NCI-H2227 (cell line): ENCODE data around the gene SCO2.
A peak's percentile ranks its signal among the peaks of the same experiment; 100 is the strongest.
"Not testable (repeated sequence)": the region's sequence is repeated elsewhere in the genome, so short reads cannot be mapped to it uniquely, and the experiment has no call there.

Source experiments
- DNase-seq: peaks from one replicate; lab custom pipeline; 2025; ENCODE audit not compliant: unreplicated experiment; lab: John Stamatoyannopoulos, UW

SCO2 gene

DNA sequence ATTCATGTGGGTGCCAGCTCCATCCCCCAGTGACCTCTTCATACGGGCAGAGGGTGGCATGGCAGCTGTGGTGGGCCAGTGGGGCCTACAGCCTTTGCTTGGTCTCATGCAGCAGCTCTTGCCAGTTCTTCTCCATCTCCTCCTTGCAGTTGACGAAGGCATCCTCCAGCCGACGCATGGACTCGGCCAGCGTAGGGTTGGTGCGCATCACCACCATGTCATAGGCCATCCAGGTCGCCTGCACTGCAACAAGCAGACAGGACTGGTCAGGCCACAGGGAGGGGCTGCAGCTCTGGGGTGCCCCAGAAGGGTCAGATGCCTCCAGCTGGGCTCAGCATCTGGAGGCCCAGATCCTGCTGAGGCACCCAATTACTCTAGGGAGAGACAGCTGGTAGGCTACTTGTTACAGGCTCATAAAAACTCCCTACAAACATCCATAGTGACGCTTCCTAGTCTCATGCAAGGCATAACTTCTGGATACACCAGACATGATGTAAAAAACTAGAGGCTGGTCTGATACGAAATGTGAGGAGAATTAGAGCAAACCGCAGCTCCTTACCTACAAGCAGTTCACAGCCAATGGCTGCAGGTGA is 25.9 kb upstream of the SCO2 start:
- no peak for DNase-seq

DNA sequence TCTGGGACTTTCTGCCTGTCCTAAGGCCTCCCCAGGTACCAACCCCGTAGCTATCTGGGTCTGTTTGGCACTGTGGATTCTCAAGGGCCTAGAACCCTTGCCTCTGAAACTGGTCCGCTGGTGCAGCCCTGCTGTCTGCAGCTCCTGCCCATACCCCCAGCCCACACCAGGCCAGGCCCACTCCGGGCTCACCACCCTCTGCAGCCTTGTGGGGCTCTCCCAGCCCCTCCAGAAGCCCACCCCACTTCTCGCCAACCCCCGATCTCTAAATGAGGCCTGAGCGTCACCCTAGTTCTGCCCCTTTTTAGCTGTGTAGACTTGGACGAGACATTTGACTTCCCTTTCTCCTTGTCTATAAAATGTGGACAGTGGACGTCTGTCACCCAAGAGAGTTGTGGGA is 25.0 kb upstream of the SCO2 start:
- no peak for DNase-seq

DNA sequence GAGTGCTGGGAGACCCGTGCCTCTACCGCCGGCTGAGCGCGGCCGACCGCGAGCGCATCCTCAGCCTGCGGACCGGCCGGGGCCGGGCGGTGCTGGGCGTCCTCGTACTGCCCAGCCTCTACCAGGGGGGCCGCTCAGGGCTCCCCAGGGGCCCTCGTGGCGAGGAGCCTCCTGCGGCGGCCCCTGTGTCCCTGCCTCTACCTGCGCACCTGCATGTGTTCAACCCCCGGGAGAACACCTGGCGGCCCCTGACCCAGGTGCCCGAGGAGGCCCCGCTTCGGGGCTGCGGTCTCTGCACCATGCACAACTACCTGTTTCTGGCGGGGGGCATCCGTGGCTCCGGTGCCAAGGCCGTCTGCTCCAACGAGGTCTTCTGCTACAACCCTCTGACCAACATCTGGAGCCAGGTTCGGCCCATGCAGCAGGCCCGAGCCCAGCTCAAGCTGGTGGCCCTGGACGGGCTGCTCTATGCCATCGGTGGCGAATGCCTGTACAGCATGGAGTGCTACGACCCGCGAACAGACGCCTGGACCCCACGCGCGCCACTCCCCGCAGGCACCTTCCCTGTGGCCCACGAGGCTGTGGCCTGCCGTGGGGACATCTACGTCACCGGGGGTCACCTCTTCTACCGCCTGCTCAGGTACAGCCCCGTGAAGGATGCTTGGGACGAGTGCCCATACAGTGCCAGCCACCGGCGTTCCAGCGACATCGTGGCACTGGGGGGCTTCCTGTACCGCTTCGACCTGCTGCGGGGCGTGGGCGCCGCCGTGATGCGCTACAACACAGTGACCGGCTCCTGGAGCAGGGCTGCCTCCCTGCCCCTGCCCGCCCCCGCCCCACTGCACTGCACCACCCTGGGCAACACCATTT is 23.8 kb upstream of the SCO2 start:
- DNase-seq = no peak

DNA sequence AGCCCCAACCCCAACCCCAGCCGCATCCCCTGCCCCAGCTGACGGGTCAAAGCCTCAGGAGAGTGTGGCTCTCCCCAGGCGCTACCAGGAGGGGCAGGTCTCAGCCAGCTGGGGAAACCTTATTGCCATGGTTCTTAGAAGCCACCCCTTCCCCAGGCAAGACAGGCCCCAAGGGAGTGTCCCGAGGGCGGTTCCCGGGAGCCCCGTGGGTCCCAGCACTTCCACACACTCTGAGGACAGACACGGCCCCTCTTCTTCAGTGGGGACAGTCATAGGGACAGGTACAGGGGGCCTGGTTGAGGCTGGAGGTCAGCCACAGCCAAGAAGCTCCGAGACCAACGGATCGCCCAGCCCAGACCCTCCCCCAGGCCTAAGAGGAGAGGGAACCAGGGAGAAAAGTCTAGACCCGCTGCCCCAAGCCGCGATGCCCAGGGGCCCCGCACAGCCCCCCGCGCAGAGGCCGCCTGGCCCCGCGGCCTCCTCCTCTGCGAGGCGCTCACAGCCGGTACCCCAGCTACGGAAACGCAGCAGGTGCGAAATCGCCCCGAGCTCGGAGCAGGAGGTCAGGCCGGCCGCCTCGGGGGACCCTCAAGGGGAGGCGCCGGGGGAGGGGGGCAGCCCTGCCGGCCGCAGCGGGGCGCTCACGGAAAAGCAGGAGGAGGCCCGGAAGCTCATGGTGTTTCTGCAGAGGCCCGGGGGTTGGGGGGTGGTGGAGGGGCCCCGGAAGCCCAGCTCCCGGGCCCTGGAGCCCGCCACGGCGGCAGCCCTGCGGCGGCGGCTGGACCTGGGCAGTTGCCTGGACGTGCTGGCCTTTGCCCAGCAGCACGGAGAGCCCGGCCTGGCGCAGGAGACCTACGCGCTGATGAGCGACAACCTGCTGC is 22.9 kb upstream of the SCO2 start:
- DNase-seq = no peak

DNA sequence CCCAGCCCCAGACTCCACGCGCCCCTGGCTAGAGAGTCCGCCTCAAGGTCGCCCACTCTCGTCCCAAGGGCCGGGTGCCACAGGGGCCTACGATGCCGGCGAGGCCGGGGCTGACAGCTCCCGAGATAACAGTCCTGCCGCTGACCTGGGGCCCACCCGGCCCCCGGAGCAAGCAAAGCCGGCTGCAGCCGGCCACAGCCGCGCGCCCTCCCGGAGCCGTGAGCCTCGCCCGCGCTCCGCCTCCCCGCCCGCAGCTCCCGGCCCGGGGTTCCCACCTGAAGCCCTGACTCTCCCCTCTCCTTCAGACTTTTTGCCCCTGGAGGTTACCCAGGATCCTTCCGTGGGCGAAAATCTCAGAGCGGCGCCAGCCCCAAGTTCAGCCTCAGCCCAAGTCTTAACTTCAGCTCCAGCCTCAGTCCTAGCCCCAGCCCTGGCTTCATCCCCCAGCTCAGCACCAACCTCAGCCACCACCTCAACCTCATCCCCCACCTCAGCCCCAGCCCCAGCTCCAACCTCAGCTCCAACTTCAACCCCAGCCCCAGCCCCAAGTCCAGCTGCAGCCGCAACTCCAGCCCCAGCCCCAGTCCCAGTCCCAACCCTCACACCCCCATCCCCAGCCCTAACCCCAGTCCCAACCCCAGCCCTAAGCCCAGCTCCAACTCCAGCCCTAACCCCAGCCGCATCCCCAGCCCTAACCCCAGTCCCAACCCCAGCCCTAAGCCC is 22.0 kb upstream of the SCO2 start:
- DNase-seq = no peak

DNA sequence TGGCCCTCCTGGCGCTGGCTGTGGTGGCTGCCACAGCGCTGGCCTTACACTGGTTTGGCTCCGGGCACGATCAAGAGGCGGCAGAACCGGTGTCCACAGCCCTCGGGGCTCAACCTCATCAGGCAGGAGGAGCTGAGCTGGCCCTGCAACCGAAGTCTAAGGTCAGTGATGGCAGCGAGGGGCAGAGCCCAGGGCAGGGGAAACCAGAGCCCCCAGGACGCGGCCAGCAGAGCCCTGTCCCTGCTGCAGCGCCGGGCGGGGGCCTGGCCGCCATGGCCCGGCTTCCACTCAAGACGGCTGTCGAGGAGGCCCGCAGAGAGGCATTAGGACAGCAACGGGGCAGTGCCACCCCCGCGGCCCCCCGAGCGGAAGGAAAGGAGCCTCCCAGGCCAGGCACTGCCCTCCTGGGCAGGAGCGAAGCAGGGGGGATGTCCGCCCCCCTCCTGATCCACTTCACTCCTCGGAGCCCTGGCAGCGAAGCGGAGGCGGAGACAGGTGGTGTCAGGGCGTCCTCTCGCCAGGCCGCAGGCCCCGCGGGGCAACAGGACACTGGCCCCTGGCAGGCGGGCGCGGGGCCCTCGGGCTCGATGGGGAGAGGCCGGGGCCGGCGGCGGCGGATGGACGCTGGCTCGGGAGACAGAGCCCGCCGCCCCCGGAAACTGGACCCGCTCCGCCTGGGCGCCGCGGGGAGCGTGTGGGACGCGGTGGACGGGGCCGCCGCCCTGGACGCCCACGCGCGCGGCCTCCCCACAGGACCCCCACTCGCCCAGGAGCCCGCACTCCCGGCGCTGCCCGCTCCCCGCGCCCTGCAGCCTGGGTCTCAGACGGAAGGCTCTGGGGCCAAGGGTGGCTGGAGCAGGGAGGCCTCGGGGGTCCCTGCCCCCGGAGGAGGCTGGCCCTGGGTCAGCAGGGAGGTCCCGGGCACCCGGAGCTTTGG is 21.2 kb upstream of the SCO2 start:
- DNase-seq = no peak

DNA sequence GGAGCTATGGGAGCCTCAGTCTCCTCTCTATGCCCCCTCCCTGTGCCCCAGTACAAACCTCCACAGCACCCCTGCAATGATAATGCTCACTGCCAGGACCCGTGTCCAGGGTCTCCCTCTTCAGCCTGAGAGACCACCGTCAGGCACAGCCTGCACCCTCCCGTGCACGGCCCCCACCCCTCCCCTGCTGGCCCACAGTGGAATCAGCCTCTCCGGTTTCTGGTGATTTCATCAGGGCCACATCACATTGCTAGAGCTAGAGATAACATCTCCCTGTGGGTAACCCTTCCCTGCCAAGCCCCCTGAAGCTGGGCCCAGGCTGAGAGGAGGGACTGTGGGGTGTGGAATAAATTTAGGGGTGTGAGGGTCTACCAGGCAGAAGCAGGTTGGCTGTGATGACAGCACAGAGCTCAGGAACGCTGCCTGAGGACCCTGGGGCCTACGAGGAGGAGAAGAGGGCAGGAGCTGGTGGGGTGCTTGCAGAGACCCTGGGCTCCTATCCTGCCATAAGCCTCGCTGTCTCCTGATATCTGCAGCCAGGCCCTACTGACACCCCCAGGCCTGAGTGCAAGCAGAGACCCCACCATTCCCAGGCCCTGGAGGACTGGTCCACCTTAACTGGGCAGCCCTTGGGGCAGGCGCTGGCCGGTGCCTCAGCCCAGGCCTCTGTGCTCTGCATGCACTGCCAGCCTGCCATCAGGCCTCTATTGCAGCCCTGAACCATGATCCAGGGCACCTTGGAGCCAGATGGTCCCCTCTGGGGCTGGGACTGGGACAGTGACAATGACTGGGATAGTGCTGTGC is 20.3 kb upstream of the SCO2 start, which contains the start of gene KLHDC7B:
Gene KLHDC7B, plus strand, starts transcription at position 378 of the 804 bp plus-strand sequence. Its CDS starts 345 bp downstream, at position 723.
- no peak for DNase-seq

DNA sequence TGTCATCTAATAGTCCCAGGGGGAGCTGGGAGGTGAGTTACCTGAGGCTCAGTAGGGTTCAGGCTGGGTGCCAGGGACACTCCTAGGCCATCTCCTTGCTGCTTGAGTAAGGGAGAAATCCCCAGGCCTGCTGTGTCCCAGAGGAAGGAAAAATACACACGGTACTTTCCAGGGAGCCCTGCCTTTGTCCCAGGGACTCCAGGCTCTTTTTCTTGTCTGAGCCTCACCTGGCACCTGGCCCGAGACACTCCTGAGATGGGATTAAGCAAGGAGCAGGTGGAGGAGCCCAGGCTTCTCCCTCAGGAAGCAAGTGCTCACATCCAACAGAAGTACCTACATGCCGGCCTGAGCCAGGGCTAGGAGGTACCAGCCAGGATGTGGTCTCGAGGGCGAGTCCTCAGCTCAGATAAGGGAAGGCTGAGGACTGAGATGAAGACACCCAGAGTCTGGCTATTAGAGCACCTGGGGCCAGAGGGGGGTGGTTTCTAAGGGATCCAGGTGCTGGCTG is 19.4 kb upstream of the SCO2 start:
- DNase-seq = no peak

DNA sequence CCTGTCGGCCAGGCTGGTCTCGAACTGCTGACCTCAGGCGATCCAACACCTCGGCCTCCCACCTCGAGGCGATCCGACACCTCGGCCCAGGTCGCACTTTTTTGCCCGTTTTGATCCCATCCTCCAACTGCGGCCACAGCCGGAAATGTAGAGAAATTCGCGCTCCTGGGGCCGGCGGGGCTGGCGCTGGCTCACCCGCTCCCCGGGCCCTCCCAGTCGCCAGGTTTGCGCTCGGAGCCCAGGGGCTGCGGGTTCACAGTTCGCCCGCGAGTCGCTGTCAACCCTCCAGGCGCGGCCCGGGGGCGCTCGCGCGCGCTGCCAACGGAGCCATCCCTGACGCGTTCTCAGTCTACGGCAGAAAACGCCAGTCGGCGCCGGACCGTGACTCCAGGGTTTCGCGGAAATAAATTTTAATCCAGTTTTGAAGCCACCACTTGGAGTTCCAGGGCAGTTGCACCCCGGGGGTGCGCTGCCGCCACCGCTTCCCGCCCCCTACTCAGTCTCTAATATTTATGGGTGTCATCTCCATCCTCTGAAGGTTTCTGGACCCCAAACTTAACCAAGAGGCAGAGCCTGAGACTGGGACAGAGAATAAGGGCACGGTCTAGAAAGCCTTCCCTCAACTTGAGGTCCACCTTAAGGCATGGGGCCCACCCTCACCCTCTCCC is 18.8 kb upstream of the SCO2 start:
- peak; percentile 82 for DNase-seq

DNA sequence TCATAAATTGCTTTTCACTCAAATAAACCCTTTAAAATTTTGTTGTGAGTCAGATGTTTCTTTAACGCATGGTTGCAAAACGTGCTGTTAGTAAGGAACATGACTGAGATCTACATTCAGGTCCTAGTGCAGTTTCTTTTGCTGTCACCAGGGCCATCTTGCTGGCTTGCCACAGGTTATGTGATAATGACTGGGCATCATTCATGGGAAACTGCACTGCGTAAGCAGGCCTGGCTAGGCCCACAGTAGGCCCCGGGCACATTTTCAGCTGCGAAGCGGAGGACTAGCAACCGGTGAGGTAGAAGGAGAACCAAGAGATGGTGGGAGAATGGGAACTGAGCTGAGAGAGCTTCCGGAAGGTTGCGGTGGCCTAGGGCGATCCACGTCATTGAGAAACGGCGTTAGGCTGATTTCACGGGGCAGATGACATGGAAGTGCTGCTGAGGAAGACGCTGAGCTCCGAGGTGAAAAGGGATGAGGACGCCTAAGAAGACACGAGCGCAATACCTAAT is 17.1 kb upstream of the SCO2 start:
- DNase-seq = no peak

DNA sequence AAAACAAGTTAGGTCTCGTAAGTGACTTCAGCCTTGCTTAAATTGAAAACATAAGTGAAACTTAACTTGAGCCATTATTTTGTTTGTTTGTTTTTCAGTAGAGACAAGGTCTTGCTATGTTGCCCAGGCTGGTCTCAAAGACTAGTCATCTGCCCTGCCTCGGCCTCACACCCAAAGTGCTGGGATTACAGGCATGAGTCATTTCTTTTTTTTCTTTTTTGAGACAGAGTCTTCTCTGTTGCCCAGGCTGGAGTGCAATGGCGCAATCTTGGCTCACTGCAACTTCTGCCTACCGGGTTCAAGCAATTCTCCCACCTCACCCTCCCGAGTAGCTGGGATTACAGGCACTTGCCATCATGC is 16.2 kb upstream of the SCO2 start:
- DNase-seq = not testable (repeated sequence)

DNA sequence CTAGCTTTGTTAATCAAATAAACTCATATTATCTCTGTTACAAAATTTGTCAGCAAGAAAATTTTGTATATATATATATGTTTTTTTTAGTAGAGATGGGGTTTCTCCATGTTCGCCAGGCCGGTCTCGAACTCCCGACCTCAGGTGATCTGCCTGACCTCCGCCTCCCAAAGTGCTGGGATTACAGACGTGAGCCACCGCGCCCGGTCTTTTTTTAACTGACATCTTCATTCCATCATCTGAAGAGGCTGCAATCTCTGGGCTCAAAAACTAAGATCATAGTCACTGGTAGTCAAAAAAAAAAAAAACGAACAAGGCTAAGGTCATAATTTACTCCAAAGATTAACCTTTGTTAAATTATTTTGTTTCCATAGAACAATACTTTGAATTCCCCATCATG is 15.0 kb upstream of the SCO2 start:
- no peak for DNase-seq

DNA sequence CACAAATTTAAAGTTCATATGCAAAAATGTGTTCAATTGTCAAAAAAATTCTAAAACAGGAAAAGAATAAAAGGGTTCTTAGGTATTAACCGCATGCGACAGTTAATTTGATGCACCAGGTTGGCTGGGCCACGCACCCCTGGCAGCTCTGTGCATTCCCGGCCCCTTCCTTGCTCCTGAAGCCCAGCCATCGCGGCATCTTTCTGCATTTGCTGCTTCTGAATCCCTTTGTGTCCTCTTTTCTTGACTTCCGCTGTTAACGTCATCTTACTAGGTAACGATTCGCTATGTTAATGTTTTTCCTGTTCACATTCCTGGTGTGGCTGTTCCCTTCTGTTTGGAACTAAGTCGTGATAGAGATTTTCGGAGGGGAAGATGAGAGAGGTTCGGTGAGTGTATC is 12.4 kb upstream of the SCO2 start:
- no peak for DNase-seq

DNA sequence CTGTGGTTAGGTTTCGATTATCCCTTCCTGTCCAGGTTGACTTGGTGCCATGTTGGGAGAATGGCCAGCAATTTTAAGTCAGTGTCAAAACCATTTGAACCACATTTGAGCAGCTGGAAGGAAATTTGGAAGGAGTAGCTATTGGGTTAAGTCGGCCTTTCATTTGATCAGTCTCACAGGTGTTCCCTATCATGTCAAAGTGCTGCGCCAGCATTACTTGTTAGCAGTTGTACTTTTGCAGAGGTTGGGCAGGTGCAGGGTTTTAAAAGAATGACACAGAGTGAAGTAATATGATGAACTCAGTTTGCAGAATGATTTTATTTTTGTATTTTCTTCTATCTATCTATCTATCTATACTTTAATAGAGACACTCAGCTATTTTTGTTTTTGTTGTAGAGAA is 10.8 kb upstream of the SCO2 start:
- DNase-seq = no peak

DNA sequence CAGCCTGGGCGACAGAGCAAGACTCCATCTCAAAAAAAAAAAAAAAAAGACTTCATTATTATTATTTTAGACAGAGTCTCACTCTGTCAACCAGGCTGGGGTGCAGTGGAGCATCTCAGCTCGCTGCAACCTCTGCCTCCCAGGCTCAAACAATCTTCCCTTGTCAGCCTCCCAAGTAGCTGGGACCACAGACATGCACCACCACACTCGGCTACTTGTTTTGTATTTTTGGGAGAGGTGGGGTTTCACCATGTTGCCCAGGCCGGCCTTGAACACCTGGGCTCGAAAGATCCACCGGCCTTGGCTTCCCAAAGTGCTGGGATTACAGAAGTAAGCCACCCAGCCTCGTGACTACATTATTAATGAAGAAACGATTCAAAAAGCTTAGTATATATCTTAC is 9.7 kb upstream of the SCO2 start:
- no peak for DNase-seq

DNA sequence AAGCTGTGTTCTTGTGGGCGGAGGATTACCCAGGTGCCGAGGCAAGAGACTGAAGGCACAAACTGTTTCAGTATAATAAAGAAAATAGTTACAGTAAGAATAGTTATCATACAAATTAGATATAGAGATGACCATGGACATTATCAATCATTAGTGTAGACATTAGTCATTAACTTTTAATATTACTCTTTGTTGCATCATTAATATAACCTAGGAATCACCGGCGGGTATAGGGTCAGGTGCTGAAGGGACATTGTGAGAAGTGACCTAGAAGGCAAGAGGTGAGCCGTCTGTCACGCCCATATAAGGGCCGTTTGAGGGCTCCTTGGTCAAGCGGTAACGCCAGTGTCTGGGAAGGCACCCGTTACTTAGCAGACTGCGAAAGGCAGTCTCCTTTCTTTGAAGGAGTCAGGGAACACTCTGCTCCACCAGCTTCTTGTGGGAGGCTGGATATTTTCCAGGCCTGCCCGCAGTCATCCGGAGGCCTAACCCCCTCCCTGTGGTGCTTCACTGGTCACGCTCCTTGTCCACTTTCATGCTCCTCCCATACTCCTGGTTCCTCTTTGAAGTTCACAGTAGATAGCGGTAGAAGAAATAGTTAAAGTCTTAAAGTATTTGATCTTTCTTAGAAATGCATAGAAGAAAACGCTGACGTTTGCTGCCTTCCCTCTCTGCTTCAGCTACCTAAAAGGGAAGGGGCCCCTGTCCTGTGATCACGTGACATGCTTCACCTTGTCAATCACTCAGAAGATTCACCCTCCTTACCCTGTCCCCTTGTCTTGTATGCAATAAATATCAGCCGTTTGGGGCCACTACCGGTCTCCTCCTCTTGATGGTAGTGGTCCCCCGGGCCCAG is 8.7 kb upstream of the SCO2 start:
- DNase-seq = not testable (repeated sequence)
